HUES64 (cell line): ENCODE data around the gene TRIM69.
"Not testable (repeated sequence)": the region's sequence is repeated elsewhere in the genome, so short reads cannot be mapped to it uniquely, and the experiment has no call there.

Experiments
- H3K27ac ChIP-seq: 2 replicates; pipeline ENCODE4 v1.7.0; 2013; ENCODE audit warnings: low read depth, low read length, inconsistent platforms
- H3K27me3 ChIP-seq: 2 replicates; pipeline ENCODE4 v1.6.1; 2013; ENCODE audit warnings: mild to moderate bottlenecking, low read length; ENCODE audit not compliant: insufficient read depth
- H3K36me3 ChIP-seq: 2 replicates; pipeline ENCODE4 v1.6.1; 2013; ENCODE audit warnings: mild to moderate bottlenecking, low read length; ENCODE audit not compliant: insufficient read depth
- H3K4me1 ChIP-seq: 2 replicates; pipeline ENCODE4 v1.6.1; 2013; ENCODE audit warnings: mild to moderate bottlenecking, low read length, moderate library complexity; ENCODE audit not compliant: insufficient read depth
- H3K4me3 ChIP-seq: 2 replicates; pipeline ENCODE4 v1.5.1; 2013; ENCODE audit warnings: mild to moderate bottlenecking, low read length, moderate library complexity
- H3K9ac ChIP-seq: 2 replicates; pipeline ENCODE4 v1.6.1; 2013; ENCODE audit warnings: mild to moderate bottlenecking, low read depth, low read length
- H3K9me3 ChIP-seq: 2 replicates; pipeline ENCODE4 v1.6.1; 2013; ENCODE audit warnings: low read depth, low read length; ENCODE audit not compliant: insufficient read depth
- WGBS: fragments of 150-250, 120-280 bp; methylation state at CpG from one replicate; pipeline ENCODE4 v1.1.7; 2013; ENCODE audit warnings: missing lambda C conversion rate; 5-methylcytosine and 5-hydroxymethylcytosine counted together

The TRIM69 gene

GRCh38 chr15:44718180-44718926 is 18.0 kb upstream of the TRIM69 start:
- H3K27ac ChIP-seq: no peak overlapping the region
- H3K27me3 ChIP-seq: no peaks in the 10 kb centered on the region
- H3K36me3 ChIP-seq: peaks cover 31% of the 10 kb centered on the region
- no peak overlapping the region for H3K4me3 ChIP-seq
- no peak overlapping the region for H3K9ac ChIP-seq
- H3K9me3 ChIP-seq: no peaks in the 10 kb centered on the region
- H3K4me1 ChIP-seq: no peaks in the 10 kb centered on the region
- 73% methylated on average over 4 of the region's 4 CpGs for WGBS

- Histone ChIP-seq H3K9me3 (no peaks in the 10 kb centered on the region), H3K4me3 (no peak overlapping the region), H3K36me3 (peaks cover 31% of the 10 kb centered on the region), H3K9ac (no peak overlapping the region), H3K27ac (no peak overlapping the region), H3K27me3 (no peaks in the 10 kb centered on the region), H3K4me1 (no peaks in the 10 kb centered on the region)
- WGBS: 99% methylated on average over 7 of the region's 8 CpGs
These were observed 17.4 kb upstream of the TRIM69 start for GRCh38 chr15:44718927-44719292.

GRCh38 chr15:44719293-44719999 is 16.9 kb upstream of the TRIM69 start:
- WGBS: 96% methylated on average over 3 of the region's 4 CpGs
- H3K9ac ChIP-seq: no peak overlapping the region

GRCh38 chr15:44720000-44720435 is 16.3 kb upstream of the TRIM69 start:
- H3K4me1 ChIP-seq, H3K9ac ChIP-seq, H3K4me3 ChIP-seq, H3K27ac ChIP-seq, H3K27me3 ChIP-seq, H3K9me3 ChIP-seq: not testable (repeated sequence)
- peaks cover 31% of the 10 kb centered on the region for H3K36me3 ChIP-seq
- WGBS: 95% methylated on average over 8 of the region's 8 CpGs

More at GRCh38 chr15:44719293-44719999, 16.9 kb upstream of the TRIM69 start:
- Histone ChIP-seq H3K27ac (no peak overlapping the region), H3K36me3 (peaks cover 31% of the 10 kb centered on the region), H3K27me3 (no peaks in the 10 kb centered on the region), H3K4me3 (no peak overlapping the region), H3K4me1 (no peaks in the 10 kb centered on the region), H3K9me3 (no peaks in the 10 kb centered on the region)

GRCh38 chr15:44720460-44721176 is 15.7 kb upstream of the TRIM69 start:
- Histone ChIP-seq H3K27ac (no peak overlapping the region), H3K36me3 (peaks cover 27% of the 10 kb centered on the region), H3K27me3 (no peaks in the 10 kb centered on the region), H3K9ac (no peak overlapping the region), H3K4me1 (no peaks in the 10 kb centered on the region), H3K4me3 (no peak overlapping the region), H3K9me3 (no peaks in the 10 kb centered on the region)
- 95% methylated on average over 2 of the region's 4 CpGs for WGBS

GRCh38 chr15:44722011-44722410 is 14.3 kb upstream of the TRIM69 start:
- 95% methylated on average over 2 of the region's 2 CpGs for WGBS
- H3K27me3 ChIP-seq: no peaks in the 10 kb centered on the region
- H3K4me3 ChIP-seq: no peak overlapping the region
- peaks cover 14% of the 10 kb centered on the region for H3K36me3 ChIP-seq
- H3K27ac ChIP-seq: no peak overlapping the region
- H3K9me3 ChIP-seq: no peaks in the 10 kb centered on the region
- no peak overlapping the region for H3K9ac ChIP-seq
- peaks cover 11% of the 10 kb centered on the region for H3K4me1 ChIP-seq

- Histone ChIP-seq H3K4me3 (no peak overlapping the region), H3K9me3 (no peaks in the 10 kb centered on the region), H3K4me1 (peaks cover 13% of the 10 kb centered on the region), H3K27ac (peak overlapping the region; percentile 1; the same call in 1 of the 2 replicates), H3K9ac (peak overlapping the region; percentile 49; the same call in 1 of the 2 replicates), H3K36me3 (no peaks in the 10 kb centered on the region), H3K27me3 (peaks cover 13% of the 10 kb centered on the region; the same call in 1 of the 2 replicates)
- 77% methylated on average over 7 of the region's 7 CpGs for WGBS
These were observed 10.2 kb upstream of the TRIM69 start for GRCh38 chr15:44726136-44726535.

GRCh38 chr15:44726568-44727484 is 9.5 kb upstream of the TRIM69 start:
- Histone ChIP-seq H3K4me1 (peaks cover 13% of the 10 kb centered on the region), H3K27me3 (peaks cover 13% of the 10 kb centered on the region; the same call in 1 of the 2 replicates), H3K9me3 (no peaks in the 10 kb centered on the region), H3K36me3 (peaks cover 4% of the 10 kb centered on the region; the same call in 1 of the 2 replicates), H3K9ac (peak overlapping the region; percentile 49; the same call in 1 of the 2 replicates), H3K4me3 (no peak overlapping the region), H3K27ac (peak overlapping the region; percentile 1; the same call in 1 of the 2 replicates)
- WGBS: 65% methylated on average over 5 of the region's 5 CpGs

GRCh38 chr15:44727485-44728231 is 8.7 kb upstream of the TRIM69 start:
- Histone ChIP-seq H3K9ac (no peak overlapping the region), H3K4me3 (0 out of 2 replicates have a peak overlapping the region, but pooled peaks have one; percentile 76), H3K4me1 (peaks cover 13% of the 10 kb centered on the region), H3K27ac (peak overlapping the region; percentile 12; the same call in 1 of the 2 replicates), H3K27me3 (peaks cover 13% of the 10 kb centered on the region; the same call in 1 of the 2 replicates), H3K36me3 (peaks cover 4% of the 10 kb centered on the region; the same call in 1 of the 2 replicates), H3K9me3 (no peaks in the 10 kb centered on the region)
- 91% methylated on average over 4 of the region's 6 CpGs for WGBS

- Histone ChIP-seq H3K9ac (peak overlapping the region; percentile 38; the same call in 1 of the 2 replicates), H3K4me3 (peak overlapping the region; percentile 76), H3K27me3 (peaks cover 13% of the 10 kb centered on the region; the same call in 1 of the 2 replicates), H3K4me1 (peaks cover 13% of the 10 kb centered on the region), H3K27ac (peak overlapping the region; percentile 89; the same call in 1 of the 2 replicates)
- WGBS: 92% methylated on average over 5 of the region's 5 CpGs
- not testable (repeated sequence) for H3K9me3 ChIP-seq, H3K36me3 ChIP-seq
These were observed 8.1 kb upstream of the TRIM69 start for GRCh38 chr15:44728232-44728575.
